SH-SY5Y (cell line): ENCODE data around the gene IL23R.

Source experiments
- GATA2 ChIP-seq: IDR thresholded peaks from 2 replicates; pipeline ENCODE4 v1.6.1; 2011; ENCODE audit warnings: mild to moderate bottlenecking, low read depth, low read length
- GATA3 ChIP-seq: IDR thresholded peaks from 2 replicates; pipeline ENCODE4 v1.6.1; 2011; ENCODE audit warnings: low read depth, mild to moderate bottlenecking, low read length, moderate library complexity

DNA sequence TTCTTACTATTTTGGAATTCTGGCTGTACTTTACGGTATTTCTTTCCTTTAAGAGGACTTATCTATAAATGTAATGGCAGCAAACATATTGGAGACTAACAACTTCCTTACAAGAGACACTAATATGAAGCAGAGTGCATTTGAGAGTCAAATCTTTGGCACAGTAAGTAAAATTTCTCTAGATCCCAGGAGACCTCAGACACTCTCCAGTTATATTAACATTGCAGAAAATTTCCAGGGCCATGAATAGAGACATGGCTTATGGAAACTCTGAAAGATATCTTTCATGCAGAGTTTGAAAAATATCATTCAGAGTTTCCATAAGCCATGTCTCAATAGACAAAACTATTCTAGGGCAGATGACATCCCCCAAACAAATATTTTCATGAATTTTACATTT, 51.2 kb downstream of the IL23R start:
- TF ChIP-seq GATA3 (no peak), GATA2 (no peak)
